Activated B cell treated with CpG ODN at 0.5 μM for 24 hours (primary cell): ENCODE measurements around the gene FOS. TPM values are rescaled to one million over a fixed set of nuclear protein-coding genes. Genes with fewer than 3 reads are reported as not detected.
A peak's percentile ranks its signal among the peaks of the same experiment; 100 is the strongest.
"Not testable (repeated sequence)": the region's sequence is repeated elsewhere in the genome, so short reads cannot be mapped to it uniquely, and the experiment has no call there.

Experiments used
- ATAC-seq: fragments of 200-7000 bp; cut with Tn5 transposase; one replicate; pipeline ENCODE4 v1.10.0; 2021; ENCODE audit warnings: low read depth, mild to moderate bottlenecking, moderate library complexity
- CTCF ChIA-PET: fragments of 350-600 bp; sonication (Branson Sonifier 250); formaldehyde crosslinking; loops from one replicate; lab custom pipeline; 2021; ENCODE audit warnings: antibody characterized with exemption; lab: Charles Lee
- POLR2A ChIA-PET: fragments of 350-600 bp; sonication (Branson Sonifier 250); formaldehyde crosslinking; loops from one replicate; lab custom pipeline; 2021; ENCODE audit warnings: antibody characterized with exemption; lab: Charles Lee
- DNase-seq: peaks from one replicate; pipeline ENCODE4 v3.0.0; 2022
- H3K27ac Mint-ChIP-seq: one replicate; pipeline ENCODE4 v1.8.0; 2020; ENCODE audit warnings: mixed read lengths
- H3K27me3 Mint-ChIP-seq: one replicate; pipeline ENCODE4 v1.8.0; 2021; ENCODE audit warnings: mixed read lengths
- H3K36me3 Mint-ChIP-seq: one replicate; pipeline ENCODE4 v1.8.0; 2021; ENCODE audit warnings: low read depth, mixed read lengths
- H3K4me1 Mint-ChIP-seq: one replicate; pipeline ENCODE4 v1.8.0; 2021; ENCODE audit warnings: mixed read lengths
- H3K4me3 Mint-ChIP-seq: one replicate; pipeline ENCODE4 v1.8.0; 2020; ENCODE audit warnings: mild to moderate bottlenecking, mixed read lengths
- H3K9me3 Mint-ChIP-seq: one replicate; pipeline ENCODE4 v1.8.0; 2020; ENCODE audit warnings: mixed read lengths
- intact Hi-C: fragments of 100-400 bp; cut with micrococcal nuclease; formaldehyde crosslinking; loops from one replicate; pipeline ENCODE4 v1.15.1; 2024
- total RNA-seq: library from RNA; stranded (reverse); gene quantifications from 2 replicates; pipeline ENCODE4 v1.2.3, GENCODE V29; 2022
- TF ChIP-seq, protein P1 (sequence below): fragments of 200-600 bp; IDR thresholded peaks from one replicate; pipeline ENCODE4 v1.8.0; 2022; ENCODE audit warnings: antibody characterized with exemption, mild to moderate bottlenecking

FOS gene
- total RNA-seq, 1 donor from 2014 or later, result 37.8 TPM

DNA sequence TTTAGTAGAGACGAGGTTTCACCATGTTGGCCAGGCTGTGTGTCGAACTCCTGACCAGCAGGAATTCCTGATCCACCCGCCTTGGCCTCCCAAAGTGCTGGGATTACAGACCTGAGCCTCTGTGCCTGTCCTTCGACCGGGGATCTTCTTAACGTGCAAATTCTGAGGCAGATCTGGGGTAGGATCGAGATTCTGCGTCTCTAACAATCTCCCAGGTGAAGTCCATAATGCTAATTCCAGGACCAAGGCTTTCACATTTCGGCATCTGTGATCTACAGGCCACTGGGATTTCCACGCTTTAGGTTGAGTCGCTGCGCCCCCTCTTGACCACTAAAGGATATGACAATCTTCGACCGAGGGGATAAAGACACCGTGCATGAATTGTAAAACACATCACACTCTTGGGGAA lies 24.8 kb downstream of the FOS start:
- peak; percentile 82 for ATAC-seq
- intact Hi-C loops, result loop anchor here (1.0 to 10.0 kb wide), 5 partner anchors 171 to 681 kb away; partner anchors contain the start of genes IFT43 and TGFB3
- Mint-ChIP-seq H3K27me3 (no peaks in the 10 kb centered on the region), H3K4me3 (no peak overlapping the region), H3K36me3 (no peaks in the 10 kb centered on the region), H3K9me3 (no peaks in the 10 kb centered on the region), H3K4me1 (peaks cover 24% of the 10 kb centered on the region), H3K27ac (no peak overlapping the region)
- TF ChIP-seq, protein P1, sequence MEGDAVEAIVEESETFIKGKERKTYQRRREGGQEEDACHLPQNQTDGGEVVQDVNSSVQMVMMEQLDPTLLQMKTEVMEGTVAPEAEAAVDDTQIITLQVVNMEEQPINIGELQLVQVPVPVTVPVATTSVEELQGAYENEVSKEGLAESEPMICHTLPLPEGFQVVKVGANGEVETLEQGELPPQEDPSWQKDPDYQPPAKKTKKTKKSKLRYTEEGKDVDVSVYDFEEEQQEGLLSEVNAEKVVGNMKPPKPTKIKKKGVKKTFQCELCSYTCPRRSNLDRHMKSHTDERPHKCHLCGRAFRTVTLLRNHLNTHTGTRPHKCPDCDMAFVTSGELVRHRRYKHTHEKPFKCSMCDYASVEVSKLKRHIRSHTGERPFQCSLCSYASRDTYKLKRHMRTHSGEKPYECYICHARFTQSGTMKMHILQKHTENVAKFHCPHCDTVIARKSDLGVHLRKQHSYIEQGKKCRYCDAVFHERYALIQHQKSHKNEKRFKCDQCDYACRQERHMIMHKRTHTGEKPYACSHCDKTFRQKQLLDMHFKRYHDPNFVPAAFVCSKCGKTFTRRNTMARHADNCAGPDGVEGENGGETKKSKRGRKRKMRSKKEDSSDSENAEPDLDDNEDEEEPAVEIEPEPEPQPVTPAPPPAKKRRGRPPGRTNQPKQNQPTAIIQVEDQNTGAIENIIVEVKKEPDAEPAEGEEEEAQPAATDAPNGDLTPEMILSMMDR, result no peak
- ChIA-PET CTCF (interaction anchor here (0.6 to 7.2 kb wide), 12 partner anchors 9 to 442 kb away, joined by 3 to 60 read pairs (median 6); partner anchors contain the start of gene TMED10), POLR2A (interaction anchor here (1.0 to 1.6 kb wide), 2 partner anchors 8 to 211 kb away, joined by 3 to 4 read pairs; no protein-coding TSS in a partner anchor)
- DNase-seq, result peak; percentile 41

DNA sequence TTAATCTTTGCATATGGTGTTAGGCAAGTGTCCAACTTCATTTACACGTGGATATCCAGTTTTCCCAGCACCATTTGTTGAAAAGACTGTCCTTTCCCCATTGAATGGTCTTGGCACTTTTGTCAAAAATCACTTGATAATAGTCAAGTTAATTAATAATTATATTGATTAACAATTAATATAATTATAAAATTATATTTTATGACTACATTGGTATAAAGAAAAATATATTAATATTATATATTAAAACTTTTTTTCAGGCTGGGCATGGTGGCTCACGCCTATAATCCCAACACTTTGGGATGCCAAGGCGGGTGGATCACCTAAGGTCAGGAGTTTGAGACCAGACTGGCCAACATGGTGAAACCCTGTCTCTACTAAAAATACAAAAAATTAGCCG lies 27.8 kb downstream of the FOS start:
- H3K27me3 Mint-ChIP-seq, H3K9me3 Mint-ChIP-seq, H3K36me3 Mint-ChIP-seq, DNase-seq, H3K27ac Mint-ChIP-seq, H3K4me3 Mint-ChIP-seq, ATAC-seq, POLR2A ChIA-PET: not testable (repeated sequence)
- intact Hi-C loops, result loop anchor here (5.0 to 10.0 kb wide), 3 partner anchors 271 to 678 kb away; partner anchors contain the start of genes FLVCR2, IFT43 and TGFB3
- CTCF ChIA-PET, result interaction anchor here (0.6 to 7.2 kb wide), 8 partner anchors 147 to 292 kb away, joined by 3 to 60 read pairs (median 3); no protein-coding TSS in a partner anchor
- peaks cover 23% of the 10 kb centered on the region for H3K4me1 Mint-ChIP-seq

DNA sequence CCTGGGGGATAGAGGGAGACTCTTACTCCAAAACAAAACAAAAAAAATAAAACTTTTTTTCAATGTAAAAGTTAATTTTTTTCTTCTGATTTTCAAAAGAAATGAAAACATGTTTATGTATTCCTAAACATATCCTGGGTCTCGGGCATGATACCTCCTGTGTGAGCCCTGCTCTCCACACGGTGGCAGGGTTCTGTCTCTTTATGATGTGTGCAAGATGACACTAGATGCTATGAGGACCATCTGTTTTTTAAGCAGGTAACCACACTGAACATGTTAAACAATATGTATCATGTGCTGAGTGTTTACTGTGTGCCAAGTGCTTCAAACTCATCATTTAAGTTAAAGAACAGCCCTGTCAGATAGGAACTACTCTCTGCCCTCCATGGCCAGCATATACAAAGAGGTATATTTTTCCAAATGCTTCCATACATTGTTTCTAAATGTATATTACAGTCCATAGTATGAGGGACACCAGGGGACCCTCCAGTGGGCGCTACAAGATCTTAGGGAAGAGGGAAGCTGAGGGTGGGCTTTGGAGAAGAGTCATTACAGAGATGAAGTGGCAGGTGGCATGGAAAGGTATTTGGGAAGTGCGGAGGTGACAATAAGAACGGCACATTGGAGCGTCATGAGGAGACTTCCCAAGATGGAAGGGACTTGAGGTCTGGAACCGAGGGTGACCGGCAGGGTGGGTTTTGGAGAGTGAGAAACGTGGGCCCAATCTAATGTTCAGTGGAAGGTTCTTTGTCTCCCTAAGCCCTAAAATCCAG lies 28.5 kb downstream of the FOS start:
- CTCF ChIA-PET, result interaction anchor here (0.7 to 7.2 kb wide), 10 partner anchors 147 to 349 kb away, joined by 3 to 60 read pairs (median 8); no protein-coding TSS in a partner anchor
- Mint-ChIP-seq H3K4me3 (no peak overlapping the region), H3K36me3 (no peaks in the 10 kb centered on the region), H3K4me1 (peaks cover 19% of the 10 kb centered on the region), H3K27me3 (no peaks in the 10 kb centered on the region), H3K9me3 (no peaks in the 10 kb centered on the region), H3K27ac (peak overlapping the region; percentile 16)
- TF ChIP-seq, protein P1, result no peak
- intact Hi-C loops, result loop anchor here (1.0 to 10.0 kb wide), 6 partner anchors 182 to 678 kb away; partner anchors contain the start of genes FLVCR2, IFT43 and TGFB3
- POLR2A ChIA-PET, result no interaction called here
- DNase-seq (no peak), ATAC-seq (peak; percentile 46)

DNA sequence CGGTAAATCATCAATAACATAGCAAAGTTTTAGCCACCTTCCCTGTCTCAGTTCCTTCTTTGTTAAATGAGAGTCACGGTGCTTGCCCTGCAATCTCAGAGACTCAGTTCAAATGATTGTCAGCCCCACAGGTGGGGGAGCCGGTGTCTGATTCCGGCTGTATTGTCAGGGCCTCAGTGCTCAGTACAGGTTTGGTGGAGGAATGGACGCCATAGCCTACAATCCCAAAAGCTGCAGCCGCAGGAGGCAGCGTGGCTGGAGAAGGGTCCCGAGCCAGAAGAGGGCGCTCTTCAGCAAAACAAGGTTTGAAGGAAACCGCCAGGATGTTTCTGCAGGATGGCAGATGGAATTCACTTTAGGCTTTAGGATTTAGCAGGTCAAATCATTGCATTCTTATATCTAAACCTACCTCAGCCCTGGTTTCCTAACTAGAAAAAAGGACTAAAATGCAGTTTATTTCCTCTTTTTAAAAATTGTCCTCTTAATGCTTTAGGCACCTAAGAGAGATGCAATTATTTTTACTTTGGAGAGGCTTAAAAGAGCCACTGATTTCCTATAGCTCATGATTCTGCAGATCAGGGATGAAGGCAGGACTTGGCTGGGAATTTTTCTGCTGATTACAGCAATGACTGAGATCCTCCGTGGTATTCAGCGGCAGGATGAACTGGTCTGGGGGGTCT lies 29.2 kb downstream of the FOS start:
- ATAC-seq, result peak; percentile 53
- H3K36me3 Mint-ChIP-seq, result no peaks in the 10 kb centered on the region
- peak; percentile 53 for DNase-seq
- ChIA-PET POLR2A (interaction anchor here (0.6 kb wide), 1 partner anchor 120 kb away, joined by 4 read pairs; the partner anchor contains the start of gene JDP2), CTCF (interaction anchor here (0.6 to 4.9 kb wide), 12 partner anchors 10 to 349 kb away, joined by 3 to 42 read pairs (median 4); no protein-coding TSS in a partner anchor)
- no peak overlapping the region for H3K4me3 Mint-ChIP-seq
- H3K9me3 Mint-ChIP-seq, result no peaks in the 10 kb centered on the region
- H3K4me1 Mint-ChIP-seq, result peaks cover 21% of the 10 kb centered on the region
- no peak overlapping the region for H3K27ac Mint-ChIP-seq
- intact Hi-C loops, result loop anchor here (1.0 to 10.0 kb wide), 7 partner anchors 146 to 677 kb away; partner anchors contain the start of genes FLVCR2, IFT43 and TGFB3
- H3K27me3 Mint-ChIP-seq, result no peaks in the 10 kb centered on the region
- TF ChIP-seq, protein P1, result peak; percentile 73

DNA sequence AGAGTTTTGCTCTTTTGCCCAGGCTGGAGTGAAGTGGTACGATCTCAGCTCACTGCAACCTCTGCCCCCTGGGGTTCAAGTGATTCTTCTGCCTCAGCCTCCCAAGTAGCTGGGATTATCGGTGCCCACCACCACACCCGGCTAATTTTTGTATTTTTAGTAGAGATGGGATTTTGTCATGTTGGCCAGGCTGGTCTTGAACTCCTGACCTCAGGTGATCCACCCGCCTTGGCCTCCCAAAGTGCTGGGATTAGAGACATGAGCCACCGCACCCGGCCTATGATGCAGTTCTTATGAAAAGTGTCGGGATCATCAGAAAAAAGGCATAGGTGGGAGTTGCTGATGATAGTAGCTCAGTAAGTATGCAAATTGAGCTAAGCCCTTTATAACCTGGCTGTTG lies 30.4 kb downstream of the FOS start:
- peaks cover 16% of the 10 kb centered on the region for H3K4me1 Mint-ChIP-seq
- not testable (repeated sequence) for H3K27ac Mint-ChIP-seq, DNase-seq, H3K27me3 Mint-ChIP-seq, H3K36me3 Mint-ChIP-seq, H3K4me3 Mint-ChIP-seq, H3K9me3 Mint-ChIP-seq, ATAC-seq
- CTCF ChIA-PET, result interaction anchor here (0.9 to 4.9 kb wide), 9 partner anchors 9 to 345 kb away, joined by 3 to 42 read pairs (median 6); no protein-coding TSS in a partner anchor
- POLR2A ChIA-PET, result interaction anchor here (0.6 to 0.7 kb wide), 4 partner anchors 132 to 173 kb away, joined by 3 to 11 read pairs (median 6); no protein-coding TSS in a partner anchor
- intact Hi-C loops, result loop anchor here (1.0 to 10.0 kb wide), 4 partner anchors 145 to 676 kb away; partner anchors contain the start of genes FLVCR2, IFT43 and TGFB3

DNA sequence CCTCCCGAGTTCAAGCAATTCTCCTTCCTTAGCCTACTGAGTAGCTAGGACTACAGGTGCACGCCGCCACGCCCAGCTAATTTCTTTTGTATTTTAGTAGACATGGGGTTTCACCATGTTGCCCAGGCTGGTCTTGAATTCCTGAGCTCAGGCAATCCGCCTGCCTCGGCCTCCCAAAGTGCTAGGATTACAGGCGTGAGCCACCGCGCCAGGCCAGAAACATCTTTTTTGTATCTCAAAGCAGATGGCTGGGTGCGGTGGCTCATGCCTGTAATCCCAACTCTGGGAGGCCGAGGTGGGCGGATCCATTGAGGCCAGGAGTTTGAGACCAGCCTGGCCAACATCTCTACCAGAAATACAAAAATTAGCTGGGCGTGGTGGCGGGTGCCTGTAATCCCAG lies 30.9 kb downstream of the FOS start:
- ChIA-PET POLR2A (interaction anchor here (0.6 to 0.7 kb wide), 3 partner anchors 148 to 179 kb away, joined by 4 to 11 read pairs (median 9); no protein-coding TSS in a partner anchor), CTCF (interaction anchor here (0.9 to 4.9 kb wide), 5 partner anchors 14 to 344 kb away, joined by 3 to 42 read pairs (median 16); no protein-coding TSS in a partner anchor)
- H3K4me3 Mint-ChIP-seq, DNase-seq, H3K27ac Mint-ChIP-seq, ATAC-seq, H3K9me3 Mint-ChIP-seq, H3K36me3 Mint-ChIP-seq, H3K27me3 Mint-ChIP-seq: not testable (repeated sequence)
- peaks cover 16% of the 10 kb centered on the region for H3K4me1 Mint-ChIP-seq
- intact Hi-C loops, result loop anchor here (5.0 to 10.0 kb wide), 3 partner anchors 268 to 675 kb away; partner anchors contain the start of genes FLVCR2, IFT43 and TGFB3
